Measurements from ENCODE around the gene LARGE1. TPM values are rescaled to one million over a fixed set of nuclear protein-coding genes. Genes with fewer than 3 reads are reported as not detected.

Gene LARGE1
- total RNA-seq, 2 donors from 2014 or later, result 48.7 to 94.4 TPM

DNA sequence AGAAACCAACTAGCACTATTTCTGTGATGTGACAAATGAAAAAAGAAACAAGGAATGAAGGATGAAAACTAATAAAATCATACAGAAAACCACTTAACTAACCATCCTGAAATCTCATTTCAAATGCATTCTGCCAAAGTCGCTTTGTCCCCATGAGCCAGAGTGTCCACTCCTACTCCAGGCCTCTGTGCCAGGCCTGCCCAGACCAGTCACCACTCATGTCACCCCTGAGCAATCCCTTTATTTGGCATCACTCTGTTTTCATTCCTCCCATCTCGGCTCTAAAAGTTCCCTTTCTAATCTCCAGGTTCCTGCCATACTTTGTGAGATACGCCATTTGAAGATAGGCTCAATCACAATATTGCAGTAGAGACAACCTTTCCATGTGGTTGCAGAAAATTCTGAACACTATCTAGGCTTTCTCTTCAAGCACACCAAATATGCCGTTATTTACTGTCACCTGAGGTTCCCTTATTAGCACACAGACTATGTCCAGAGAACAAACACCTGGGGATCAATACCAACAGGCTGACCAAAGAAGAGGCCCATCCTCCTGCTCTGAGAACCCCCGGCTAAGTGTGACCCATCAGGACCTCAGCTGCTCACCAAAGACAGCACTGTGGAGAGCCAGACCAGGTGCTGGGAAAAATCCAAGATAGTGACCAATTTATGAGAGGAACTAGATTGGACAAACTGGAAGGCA lies 202.4 kb downstream of the LARGE1 start:
- intact Hi-C loops (cut with DNase I), result loop anchor here in 1 of 2 donors (5.0 kb wide), 1 partner anchor 1164 kb away; no protein-coding TSS in a partner anchor
- no peak for DNase-seq (ENCODE audit: low spot score)

DNA sequence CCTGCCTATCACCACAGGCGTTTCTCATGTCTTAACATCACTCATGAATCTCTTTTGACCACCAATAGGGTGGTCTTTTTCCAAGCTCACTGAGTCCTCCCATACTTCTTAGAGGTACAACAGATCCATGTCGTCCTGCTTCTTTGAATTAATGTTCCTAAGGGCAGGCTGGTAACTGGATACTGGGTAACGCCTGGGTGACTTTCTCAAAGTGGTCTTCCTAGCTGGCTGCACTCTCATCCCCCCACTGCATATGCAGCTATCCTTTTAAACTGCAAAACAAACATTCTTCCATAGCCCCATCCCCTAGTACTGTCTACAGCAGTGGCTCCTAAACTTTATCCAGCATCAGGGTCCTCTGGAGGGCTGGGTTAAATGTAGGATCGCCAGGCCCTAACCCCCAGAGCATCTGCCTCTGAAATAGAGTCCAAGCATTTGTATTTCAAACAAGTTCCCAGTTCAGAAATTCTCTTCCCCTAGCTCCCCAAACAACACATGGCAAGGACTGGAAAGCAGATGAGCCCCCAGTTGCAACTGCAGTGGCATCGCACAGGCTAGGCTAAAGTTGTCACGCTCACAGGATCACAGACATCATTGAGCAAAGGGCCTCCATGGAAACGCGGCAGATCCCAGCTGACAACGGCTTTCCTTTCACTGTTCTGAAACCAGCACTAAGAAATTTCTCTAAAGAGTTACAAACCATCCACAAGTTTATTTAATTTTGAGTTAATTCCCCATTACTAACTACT lies 204.9 kb downstream of the LARGE1 start:
- intact Hi-C loops (cut with DNase I), result loop anchor here in 1 of 2 donors (5.0 kb wide), 1 partner anchor 1167 kb away; no protein-coding TSS in a partner anchor
- DNase-seq (ENCODE audit: low spot score), result no peak

DNA sequence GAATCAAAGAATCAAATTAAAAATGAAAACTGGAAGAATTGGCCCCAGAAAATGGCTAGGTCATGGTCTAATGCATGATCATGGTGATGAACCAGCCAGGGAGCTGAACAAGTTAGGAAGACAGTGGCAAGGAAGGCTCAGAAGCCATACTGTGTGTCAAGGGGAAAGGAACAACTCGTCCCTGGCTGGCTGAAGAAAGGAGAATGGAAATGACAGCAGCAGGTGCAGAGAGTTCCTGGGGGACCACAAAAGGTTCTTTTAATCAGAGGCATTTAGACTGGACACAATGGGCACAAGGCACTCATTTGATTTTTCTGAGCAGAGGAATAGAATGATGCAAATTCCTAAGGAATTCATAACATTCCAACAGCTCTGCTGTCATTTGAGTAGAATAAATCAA lies 209.9 kb downstream of the LARGE1 start:
- intact Hi-C loops (cut with DNase I), result no loop called here
- no peak for DNase-seq (ENCODE audit: low spot score)

DNA sequence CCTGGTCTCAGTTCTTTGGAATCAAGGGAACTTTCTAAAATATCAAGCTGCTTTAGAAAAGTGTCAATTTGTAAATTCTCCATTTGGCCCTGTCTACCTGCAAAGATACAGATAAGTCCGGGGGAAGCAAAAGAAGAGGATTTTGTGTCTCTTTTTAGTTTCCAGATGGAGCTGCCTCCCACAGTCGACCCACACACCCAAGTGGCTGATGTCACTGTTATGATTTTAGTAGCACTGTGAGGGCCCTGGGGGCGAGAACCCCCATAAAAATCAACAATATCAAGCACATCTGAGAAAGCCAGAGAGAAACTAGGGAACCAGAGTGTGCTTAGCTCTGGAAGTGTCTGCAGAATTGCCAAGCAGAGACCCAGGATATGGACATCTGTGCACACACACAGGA lies 212.7 kb downstream of the LARGE1 start:
- intact Hi-C loops (cut with DNase I), result no loop called here
- DNase-seq (ENCODE audit: low spot score), result no peak

DNA sequence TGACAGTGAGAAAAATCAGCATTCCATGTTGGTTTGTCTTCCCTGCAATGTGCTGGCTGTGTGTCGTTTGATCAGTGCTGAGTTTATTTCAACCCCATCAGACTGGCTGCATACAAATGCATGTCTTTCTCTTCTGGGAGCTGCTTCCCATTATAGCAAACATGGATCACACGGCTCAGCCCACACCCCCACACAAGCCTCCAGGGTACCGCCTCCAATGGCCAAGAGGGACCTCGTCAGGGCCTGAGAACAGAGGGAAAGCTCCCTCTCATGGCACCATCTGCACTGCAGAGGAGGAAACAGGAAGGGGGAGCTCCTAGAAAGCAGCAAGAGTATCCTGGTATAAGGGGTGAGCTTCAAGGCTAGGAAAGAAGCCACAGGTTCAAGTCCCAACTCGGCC lies 214.2 kb downstream of the LARGE1 start:
- DNase-seq (ENCODE audit: low spot score), result no peak
- intact Hi-C loops (cut with DNase I), result no loop called here

DNA sequence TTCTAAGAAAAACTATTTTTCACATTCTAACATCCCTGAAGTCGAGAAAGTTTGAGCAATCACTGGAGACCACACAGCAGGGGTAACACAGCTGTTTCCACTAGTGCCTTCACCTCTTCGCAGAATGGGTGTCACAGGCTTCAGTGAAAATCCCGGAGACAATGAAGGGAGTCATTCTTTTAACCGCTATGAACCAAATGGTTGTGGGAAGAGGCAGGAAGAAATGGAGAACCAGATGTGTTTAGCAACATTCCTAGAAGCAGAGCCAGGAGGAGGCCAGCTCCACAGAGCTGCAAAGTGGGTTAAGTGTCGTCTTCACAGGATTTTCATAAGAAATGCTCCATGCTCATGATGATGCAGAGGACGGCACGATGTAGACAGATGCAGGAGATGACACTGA lies 221.1 kb downstream of the LARGE1 start:
- DNase-seq (ENCODE audit: low spot score), result no peak
- intact Hi-C loops (cut with DNase I), result no loop called here

DNA sequence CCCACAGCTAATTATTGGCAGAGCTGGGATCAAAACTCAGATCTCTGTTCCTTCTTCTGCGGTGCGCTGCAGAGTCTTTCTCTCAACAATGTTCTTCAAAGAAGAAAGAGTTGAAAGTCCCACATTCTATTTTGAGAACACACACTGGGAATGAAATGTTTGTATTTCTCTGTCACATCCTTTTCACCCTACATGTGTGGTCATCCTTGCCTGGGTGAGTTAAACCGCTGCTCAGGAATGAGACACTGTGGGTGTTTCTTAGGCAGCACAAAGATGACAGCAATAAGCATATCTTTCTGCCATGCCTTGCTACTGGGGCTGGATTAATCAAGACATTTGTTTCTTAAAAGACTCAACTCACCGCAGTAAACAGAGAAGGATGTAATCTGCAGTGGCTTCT lies 222.6 kb downstream of the LARGE1 start:
- intact Hi-C loops (cut with DNase I), result no loop called here
- DNase-seq (ENCODE audit: low spot score), result no peak

DNA sequence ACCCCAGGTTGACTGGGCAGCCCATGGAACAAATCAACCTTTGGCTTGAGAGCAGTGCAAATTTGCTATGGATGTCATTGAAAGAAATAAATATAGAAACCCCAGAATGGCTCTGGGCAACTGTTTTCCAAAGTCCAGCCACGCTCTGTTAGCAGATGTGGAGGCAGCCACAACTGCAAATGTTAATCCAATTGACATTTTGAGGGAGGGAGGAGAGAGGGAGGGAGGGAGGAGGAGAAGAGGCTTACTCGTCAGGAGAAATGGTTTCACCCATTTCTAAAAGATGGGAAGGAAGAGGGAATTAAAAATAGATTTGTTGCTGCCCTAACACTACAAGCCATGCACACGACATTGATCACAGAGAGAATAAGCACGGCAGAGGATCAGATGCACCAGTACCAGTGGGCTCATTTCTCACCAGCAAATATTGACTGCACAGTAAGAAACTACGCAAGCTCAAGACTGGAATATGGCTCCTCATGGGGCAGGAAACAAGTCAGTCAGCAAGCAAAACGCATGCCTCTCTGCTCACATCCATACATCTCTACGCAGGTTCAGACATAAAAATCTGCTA lies 229.1 kb downstream of the LARGE1 start:
- intact Hi-C loops (cut with DNase I), result loop anchor here in 1 of 2 donors (5.0 kb wide), 1 partner anchor 739 kb away; no protein-coding TSS in a partner anchor
- DNase-seq (ENCODE audit: low spot score), result no peak

DNA sequence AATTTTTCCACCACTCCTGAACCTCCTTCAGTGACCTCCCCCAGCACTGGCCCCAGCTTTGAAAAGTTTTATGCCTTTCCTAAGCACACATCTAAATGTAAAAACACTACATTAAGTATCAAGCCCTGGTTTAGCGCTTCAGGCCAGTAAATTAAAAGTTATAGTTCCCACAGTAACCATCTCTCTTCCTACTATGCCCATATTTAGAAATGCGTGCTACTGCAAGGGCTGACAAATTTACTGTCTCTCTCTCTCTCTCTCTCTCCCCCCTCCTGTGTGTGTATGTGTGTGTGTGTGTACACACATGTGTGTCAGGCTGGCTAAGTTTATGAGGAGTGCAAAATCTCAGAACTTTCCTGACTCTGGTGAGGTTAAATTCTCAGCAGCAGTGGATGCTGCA lies 231.4 kb downstream of the LARGE1 start:
- no peak for DNase-seq (ENCODE audit: low spot score)
- intact Hi-C loops (cut with DNase I), result no loop called here

DNA sequence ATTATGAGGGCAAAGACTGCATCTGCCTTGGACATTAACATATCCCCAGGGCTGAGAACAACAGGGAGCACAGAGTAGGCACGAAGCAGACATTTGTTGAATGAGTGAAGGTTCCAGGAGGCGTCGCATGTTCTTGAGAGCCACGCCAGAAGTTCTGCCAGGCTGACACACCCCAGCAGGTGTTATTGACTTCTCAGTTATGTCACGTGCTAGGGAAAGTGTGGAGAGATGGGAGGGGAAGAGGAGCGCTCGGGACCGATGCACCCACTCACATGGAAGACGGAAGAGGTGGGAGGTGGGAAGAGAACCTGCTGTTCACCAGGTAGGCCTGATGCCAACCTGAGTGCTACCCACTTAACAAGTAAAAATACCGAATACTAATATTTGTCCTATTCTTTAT lies 232.8 kb downstream of the LARGE1 start:
- no peak for DNase-seq (ENCODE audit: low spot score)
- intact Hi-C loops (cut with DNase I), result no loop called here

DNA sequence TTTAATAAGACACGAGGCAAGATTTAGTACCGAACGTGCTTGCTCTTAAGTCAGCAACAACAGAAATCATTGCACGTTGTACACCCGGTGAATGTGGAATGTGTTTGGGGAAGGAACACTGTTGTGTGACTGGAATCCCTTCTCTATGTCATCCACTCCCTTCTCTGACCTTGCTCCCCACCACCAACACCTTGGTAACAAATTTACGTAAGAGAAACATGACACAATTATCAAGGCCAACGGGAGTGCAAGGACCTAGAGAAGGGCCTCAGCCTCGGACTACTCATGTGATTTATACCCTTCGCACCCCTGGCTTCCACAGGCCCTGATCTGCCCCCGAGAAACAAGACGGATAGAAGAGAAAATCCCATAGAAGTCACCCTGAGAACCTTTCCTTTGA lies 236.2 kb downstream of the LARGE1 start:
- no peak for DNase-seq (ENCODE audit: low spot score)
- intact Hi-C loops (cut with DNase I), result no loop called here

DNA sequence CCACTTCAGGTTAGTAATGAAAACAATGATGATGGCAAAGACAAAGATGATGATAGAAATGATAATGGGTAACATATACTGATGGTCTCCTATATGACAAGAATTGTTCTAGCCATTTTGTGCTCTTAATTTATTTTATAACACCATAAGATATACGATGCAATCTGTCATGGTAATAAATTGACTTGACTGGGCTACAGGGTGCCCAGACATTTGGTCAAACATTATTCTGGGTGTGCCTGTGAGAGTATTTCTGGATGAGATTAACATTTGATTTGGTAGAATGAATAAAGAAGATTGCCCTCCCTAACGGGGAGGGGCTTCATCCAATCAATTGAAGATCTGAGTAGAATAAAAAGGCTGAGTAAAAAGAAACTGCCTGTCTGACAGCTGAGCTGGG lies 237.3 kb downstream of the LARGE1 start:
- DNase-seq (ENCODE audit: low spot score), result no peak
- intact Hi-C loops (cut with DNase I), result no loop called here

DNA sequence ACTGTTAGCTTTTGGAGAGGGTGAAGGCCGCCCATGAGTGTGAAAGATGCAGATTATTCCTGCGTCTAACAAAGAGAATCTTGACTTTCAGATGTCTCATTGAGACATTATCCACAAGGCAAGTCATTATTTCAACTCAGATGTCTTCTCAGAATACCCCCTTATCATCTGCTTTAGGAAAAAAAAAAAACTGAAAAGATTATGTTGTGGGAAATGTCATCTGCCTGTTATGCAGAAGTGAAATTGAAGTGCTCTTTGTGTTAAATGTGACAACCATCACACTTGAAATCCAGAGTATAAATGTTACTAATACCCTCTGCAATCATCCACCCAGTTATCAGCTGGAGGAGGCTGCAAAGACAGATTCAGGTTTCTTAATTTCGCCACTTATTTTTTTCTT lies 239.6 kb downstream of the LARGE1 start:
- DNase-seq (ENCODE audit: low spot score), result no peak
- intact Hi-C loops (cut with DNase I), result no loop called here

DNA sequence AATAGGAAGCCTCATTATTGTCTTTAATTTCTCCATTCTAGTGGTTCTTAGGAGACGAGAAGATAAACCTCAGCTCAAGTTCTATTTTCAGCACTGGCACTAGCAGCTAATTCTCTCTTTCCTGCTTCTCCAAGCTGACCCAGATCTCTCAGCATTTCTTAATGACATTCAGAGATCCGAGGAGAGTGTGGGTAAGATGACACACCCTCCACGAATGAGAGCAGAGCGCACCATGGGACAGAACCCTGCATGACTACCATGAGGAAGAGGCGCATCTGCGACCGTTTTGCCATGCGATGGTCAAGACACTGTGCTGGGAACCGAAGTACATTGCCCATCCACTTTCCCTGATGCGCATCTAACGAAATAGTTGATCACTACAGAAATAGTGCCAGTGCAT lies 241.8 kb downstream of the LARGE1 start:
- intact Hi-C loops (cut with DNase I), result no loop called here

DNA sequence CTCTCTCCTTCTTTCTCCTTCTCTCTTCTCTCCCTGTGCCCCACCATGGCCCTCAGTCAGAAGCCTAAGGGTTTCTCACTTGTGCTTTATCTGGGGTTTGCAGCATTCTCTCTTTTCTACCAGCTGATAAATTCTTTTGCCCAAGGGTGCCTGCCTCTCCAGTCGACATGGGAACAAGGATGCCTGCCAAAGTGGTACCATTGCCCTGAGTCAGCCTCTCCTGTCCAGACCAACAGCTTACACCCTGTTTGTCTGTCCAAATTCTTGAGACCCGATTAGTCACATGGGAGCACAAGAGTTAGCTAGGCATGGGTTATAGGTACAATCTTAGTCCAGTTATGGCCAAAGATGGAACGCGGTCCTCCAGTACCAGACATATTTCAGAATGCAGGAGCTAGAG lies 242.7 kb downstream of the LARGE1 start:
- DNase-seq (ENCODE audit: low spot score), result no peak
- intact Hi-C loops (cut with DNase I), result no loop called here

More for the DNA sequence above, 241.8 kb downstream of the LARGE1 start:
- no peak for DNase-seq (ENCODE audit: low spot score)

DNA sequence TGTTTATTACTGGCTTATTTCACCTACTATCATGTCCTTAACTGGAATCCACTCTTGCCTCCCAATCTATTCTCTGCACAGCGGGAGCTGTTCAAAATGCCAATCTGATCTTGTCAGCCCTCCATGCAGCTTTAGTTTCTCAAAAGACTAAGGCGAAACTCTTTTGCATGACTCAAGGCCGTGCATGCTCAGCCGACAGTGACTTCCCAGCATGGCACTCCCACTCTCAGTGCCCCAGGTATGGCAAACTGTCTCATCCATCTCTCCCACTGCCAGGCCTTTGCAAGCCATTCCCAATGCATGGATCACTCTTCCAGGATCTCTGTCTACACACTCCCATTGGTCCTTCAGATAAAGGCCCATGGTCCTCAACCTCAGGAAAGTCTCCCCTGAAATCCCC lies 245.9 kb downstream of the LARGE1 start:
- intact Hi-C loops (cut with DNase I), result no loop called here
- DNase-seq (ENCODE audit: low spot score), result no peak

DNA sequence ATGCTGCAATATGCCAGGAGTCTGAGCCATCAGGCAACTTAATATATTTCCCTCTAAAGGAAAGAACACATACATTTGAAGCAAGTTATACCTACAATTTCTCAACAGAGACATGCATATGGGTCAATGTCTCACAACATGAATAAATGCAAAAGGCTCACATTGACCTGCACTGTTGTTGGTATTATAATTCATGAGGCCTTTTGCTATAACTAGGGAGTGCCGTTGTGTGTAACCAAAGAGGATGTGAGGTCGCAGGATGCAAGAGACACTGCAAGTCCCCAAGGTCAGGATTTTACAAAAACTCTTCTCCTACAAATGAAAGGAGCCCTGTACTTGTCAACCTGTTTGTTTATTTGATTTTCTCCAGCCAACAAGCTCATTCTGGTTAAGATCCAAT lies 250.5 kb downstream of the LARGE1 start:
- DNase-seq (ENCODE audit: low spot score), result no peak
- intact Hi-C loops (cut with DNase I), result no loop called here

DNA sequence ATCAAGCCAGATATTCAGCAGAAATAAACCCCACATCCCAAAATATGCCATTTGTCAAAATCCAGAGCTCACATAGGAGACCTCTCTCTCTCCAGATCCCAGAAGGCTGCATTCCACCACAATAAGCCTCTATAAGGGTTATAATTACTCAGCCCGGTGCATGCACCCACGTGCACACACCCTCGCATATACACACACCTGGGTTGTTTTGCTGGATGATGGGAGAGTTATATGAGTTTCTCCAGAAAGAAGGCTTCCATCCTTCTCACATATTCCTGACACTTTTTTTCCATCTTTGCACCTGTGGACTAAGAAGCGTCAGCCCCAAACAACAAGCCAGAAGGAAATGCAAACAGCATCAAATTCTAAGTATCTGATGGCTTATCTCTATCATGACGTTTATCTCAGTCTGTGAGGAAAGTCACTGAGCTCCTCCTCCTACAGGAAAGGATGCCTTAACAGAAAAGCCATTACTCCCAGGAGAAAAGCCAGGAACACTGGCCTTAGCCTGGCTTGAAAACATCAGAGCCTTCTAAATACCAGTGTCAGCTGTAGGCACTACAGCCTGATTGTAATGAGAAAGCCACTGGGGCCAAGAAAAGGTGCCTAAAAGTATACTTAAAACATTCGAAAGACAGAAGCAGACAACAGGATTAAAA lies 253.2 kb downstream of the LARGE1 start:
- DNase-seq (ENCODE audit: low spot score), result no peak
- intact Hi-C loops (cut with DNase I), result no loop called here

DNA sequence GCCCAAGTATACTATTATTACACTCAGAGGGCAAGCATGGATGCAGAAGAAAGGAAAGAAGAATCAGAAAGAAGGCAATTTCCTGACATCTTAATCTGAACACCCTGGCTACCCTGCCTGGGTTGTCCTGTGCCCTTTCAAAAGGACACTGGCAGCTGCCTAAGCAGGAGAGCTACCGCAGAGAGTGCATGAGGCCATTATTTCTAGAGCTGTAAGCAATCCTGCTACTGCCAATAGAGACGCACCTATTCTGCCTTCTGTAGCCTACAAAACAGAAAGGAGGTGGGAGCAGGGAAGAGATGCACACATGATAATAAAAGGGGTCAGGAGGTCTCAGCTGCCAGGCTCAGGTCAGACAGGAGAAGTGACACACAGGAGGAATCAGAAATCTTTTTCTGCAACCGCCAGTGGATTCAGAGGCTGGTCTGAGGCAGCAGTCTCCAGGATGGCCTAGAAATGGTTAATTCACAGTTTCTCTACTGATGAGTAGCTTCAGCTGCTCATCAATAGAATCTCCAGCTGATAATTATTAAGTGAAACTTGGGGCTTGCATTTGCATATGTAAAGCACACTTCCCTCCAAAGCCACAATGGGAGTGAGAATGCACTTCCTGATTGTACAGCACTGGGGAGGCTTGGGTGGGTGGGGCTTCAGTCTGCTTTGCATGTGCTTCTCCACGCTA lies 253.9 kb downstream of the LARGE1 start:
- no peak for DNase-seq (ENCODE audit: low spot score)
- intact Hi-C loops (cut with DNase I), result no loop called here

DNA sequence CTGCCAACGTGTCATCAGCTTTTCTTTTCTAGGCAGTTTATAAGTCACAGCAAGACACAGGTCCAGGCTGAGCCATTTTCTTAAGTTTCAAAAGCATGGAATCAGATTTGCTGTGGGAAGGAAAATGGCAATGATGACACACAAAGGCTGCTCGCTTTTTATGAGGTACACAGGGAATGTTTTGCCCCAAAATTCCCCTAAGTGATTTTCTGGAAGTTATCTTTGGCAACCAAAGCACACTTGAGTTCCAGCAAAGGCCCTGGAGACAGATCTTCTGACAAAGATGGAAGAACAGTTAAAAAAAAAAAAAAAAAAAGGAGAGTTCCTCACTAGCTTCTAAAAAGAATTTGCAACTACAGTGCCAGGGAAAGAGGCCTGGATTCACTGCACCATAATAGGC lies 260.8 kb downstream of the LARGE1 start:
- intact Hi-C loops (cut with DNase I), result no loop called here
- no peak for DNase-seq (ENCODE audit: low spot score)
